ENCODE measurements around the gene TBC1D24.
A peak's percentile ranks its signal among the peaks of the same experiment; 100 is the strongest.
"Not testable (repeated sequence)": the region's sequence is repeated elsewhere in the genome, so short reads cannot be mapped to it uniquely, and the experiment has no call there.

The TBC1D24 gene

DNA sequence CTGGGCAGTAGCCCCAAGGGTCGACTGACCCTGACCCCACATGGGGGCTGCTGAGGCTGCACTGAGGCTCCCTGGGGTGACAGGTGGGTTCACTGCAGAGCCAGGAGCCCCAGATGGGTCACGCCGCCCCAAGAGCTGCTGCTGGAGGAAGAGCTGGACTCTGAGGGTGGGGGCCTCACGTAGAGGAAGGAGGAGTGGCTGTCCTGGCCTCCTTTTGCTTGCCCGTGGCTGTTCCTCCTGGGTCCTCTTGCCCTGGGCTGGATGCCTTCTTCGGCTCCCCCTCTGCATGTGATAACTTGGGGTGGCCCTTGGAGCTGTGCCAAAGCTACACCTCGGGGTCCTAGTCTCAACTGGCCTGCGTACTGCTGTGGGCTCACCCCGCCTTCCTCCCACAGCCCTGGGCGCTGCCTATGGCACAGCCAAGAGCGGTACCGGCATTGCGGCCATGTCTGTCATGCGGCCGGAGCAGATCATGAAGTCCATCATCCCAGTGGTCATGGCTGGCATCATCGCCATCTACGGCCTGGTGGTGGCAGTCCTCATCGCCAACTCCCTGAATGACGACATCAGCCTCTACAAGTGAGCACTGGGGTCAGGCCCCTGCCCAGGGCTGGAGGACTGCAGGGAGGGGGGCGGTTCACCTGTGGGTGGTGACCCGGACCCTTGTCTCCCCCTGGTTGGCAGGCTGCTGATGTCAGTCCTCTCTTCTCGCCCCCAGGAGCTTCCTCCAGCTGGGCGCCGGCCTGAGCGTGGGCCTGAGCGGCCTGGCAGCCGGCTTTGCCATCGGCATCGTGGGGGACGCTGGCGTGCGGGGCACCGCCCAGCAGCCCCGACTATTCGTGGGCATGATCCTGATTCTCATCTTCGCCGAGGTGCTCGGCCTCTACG, 44.1 kb downstream of the TBC1D24 start:
- DNase-seq, result no peak

DNA sequence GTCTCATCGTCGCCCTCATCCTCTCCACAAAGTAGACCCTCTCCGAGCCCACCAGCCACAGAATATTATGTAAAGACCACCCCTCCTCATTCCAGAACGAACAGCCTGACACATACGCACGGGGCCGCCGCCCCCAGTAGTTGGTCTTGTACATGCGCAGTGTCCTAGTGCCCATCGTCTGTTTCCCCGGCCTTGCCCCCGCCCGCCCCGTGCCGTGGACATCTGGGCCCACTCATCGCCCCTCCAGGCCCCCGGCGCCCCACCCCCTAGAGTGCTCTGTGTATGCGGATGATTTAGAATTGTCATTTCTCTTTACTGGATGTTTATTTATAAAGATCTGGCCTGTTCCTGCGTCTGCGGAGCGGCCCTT, 44.8 kb downstream of the TBC1D24 start:
- DNase-seq, result no peak

DNA sequence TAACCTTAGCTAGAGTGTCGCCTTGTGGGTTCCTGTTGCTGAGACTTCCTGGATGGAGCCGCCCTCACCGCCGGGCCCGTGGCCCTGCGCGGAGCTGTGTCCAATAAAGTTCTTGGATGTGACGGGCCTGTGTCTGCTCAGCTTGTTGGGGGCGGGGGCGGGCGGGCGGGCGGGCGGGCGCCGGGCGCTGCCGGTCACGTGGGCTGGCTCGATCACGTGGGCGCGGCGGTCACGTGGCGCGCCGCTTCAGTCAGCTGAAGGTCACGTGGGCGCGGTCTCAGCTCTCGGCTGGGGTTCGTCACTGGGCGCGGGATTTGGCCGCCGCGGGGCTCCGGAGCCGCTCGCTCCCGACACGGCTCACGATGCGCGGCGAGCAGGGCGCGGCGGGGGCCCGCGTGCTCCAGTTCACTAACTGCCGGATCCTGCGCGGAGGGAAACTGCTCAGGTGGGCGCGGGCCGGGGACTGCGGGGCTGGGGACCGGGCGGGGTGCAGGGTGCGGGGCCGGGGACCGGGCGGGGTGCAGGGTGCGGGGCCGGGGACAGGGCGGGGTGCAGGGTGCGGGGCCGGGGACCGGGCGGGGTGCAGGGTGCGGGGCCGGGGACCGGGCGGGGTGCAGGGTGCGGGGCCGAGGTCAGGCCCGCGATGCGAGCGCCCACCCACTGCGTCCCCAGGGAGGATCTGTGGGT, 45.3 kb downstream of the TBC1D24 start, which contains the start of gene AMDHD2:
AMDHD2 (plus strand) TSS at position 275 of the 687 bp plus-strand sequence; CDS start at position 363, 88 bp downstream.
- peak; percentile 90 for DNase-seq

DNA sequence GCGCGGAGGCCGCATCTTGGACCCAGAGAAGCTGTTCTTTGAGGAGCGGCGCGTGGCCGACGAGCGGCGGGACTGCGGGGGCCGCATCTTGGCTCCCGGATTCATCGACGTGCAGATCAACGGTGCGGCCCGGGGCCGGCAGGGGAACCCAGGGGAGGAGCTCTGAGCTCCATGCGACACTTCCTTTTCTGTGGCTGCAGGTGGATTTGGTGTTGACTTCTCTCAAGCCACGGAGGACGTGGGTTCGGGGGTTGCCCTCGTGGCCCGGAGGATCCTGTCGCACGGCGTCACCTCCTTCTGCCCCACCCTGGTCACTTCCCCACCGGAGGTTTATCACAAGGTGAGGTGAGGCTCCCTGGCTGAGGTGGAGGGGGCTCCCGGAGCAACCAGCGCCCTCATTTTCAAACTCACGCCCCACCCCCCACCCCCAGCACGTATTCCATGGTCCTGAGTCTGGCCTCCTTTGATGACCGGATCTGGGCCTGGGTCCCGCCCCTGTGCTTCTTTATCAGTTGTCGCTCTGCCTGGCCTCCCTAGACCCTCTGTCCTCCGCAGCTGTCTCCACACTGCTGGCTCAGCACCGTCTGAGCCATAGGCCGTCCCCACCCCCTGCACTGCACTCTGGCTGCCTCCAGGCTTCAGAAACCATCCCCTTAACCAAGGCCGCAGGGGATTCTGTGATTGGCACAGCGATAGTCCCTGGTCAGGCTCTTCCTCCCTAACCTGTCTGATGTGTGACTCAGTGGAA, 46.0 kb downstream of the TBC1D24 start:
- DNase-seq, result peak; percentile 44

DNA sequence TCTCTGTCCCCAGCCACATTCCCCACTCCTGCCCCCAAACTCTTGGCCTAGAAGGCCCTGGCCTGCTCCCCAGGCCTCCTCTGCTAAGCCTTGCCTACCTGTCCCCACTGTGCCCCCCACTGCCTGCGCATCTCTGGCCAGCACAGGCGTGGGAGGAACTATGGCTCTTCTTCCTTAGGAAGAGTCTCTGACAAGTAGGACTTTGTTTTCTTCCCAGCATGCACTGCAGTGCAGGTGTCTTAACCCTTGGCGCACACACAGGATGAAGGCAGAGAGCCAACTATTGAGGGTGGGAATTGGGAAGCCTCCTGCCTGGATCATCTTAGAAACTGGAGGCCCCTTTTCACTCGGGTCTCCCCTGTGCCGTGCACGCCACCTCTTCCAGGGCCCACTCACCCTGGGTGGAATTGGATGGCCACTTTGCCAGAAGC, 48.9 kb downstream of the TBC1D24 start:
- no peak for DNase-seq

DNA sequence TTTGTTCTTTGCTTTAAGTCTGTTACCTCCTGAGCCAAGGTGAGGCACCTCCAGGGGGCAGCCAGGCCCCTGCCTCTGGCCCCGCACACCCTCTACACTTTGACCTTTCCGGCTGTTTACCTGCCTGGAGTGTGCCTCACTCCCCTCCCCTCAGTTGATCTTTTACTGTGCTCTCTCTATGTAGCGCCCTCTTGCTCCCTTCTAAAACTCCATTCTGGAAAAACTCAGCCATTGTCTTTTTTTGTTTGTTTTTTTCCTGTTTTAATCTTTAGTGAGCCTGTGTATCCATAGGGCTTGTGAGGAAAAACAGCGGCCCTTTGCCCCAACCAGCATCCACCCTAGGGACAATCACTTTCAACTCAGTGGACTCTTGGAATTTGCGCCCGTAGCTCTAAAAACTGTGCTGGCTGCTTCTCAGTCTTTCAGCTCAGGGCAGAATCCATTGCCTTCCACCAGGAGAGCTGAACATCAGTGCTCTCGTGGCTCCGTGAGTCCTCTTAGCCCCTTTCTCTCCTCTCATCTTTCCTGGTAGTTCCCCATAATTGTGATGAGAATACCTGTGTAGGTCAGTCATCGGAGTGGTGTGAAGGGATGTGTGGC, 49.5 kb downstream of the TBC1D24 start:
- no peak for DNase-seq

DNA sequence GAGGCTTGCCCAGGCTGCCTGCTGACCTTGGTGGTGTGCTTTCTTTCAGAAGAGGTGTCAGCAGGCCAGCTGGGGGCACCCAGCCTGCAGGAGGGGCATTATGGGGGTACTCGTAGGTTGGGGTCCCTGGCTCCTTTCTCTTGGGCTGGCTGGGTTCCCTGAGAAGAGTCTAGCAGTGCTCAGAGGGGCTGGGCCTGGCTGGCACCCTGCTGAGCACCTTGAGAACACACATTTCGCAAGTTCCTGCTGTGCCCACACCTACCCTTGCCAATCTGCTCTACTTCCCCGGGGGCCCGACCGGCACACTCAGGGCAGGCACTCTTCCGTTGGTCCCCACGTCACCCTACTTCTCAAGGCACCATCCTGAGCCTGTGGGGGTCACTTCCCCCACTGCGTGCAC, 51.2 kb downstream of the TBC1D24 start:
- DNase-seq, result no peak

DNA sequence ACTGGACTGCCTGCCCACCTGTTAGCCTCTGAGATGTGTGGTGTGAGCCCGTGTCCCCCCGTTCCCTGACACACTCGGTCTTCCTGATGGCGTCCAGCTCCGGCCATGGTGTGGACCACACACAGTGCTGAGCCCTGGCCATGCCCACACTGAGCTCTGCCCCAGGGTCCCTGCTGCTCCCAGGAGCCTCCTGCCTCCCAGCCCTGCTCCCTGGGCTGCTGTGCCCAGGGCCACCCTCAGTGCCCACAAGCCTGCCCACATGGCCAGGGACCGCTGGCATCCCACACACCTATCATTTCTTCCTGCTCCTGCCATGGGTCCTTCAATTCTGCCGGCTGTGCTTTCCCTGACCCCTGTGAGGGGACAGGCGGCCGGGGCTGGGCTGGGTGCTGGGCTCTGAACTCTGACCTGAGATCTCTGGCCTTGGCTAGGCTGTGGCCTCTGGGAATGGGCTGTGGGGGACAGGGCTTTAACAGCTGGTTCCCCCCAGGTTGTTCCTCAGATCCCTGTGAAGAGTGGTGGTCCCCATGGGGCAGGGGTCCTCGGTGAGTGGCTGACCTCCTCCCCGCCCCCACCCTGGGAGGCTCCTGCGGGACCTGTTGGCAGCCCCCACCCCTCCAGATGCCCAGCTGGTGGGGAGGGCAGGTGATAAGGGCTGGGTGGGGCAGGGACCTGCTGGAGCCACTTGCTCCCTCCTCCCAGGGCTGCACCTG, 52.3 kb downstream of the TBC1D24 start:
- no peak for DNase-seq

DNA sequence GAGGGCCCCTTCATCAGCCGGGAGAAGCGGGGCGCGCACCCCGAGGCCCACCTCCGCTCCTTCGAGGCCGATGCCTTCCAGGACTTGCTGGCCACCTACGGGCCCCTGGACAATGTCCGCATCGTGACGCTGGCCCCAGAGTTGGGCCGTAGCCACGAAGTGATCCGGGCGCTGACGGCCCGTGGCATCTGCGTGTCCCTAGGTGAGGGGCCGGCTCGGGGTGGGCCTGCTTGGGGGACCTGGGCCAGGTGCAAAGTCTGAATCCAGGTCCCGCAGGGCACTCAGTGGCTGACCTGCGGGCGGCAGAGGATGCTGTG, 52.8 kb downstream of the TBC1D24 start:
- no peak for DNase-seq

DNA sequence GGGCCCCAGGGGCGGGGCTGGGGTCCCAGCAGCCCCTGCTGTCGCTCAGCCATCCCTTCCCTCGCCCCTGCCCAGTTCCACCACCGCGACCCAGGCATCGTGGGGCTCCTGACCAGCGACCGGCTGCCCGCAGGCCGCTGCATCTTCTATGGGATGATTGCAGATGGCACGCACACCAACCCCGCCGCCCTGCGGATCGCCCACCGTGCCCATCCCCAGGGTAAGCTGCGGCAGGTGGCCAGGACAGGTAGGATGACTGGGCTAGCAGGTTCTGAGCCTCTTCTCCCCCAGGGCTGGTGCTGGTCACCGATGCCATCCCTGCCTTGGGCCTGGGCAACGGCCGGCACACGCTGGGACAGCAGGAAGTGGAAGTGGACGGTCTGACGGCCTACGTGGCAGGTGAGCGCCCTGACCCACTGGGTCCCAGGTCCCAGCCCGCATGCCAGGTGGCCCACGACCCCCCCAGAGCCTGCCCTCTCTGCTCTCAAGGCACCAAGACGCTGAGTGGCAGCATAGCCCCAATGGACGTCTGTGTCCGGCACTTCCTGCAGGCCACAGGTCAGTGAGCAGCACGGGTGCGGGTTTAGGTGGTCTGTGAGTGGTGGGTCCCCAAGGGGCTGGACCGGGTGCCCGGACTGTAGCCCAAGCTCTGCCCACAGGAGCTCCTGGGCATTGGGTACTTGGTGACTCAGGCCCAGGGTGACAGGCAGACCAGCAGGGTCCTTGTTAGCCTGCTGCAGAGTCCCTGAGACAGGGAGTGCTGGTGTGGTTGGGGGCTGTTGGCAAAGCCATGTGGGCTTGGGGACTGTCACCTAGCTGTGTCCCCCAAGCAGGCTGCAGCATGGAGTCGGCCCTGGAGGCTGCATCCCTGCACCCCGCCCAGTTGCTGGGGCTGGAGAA, 53.5 kb downstream of the TBC1D24 start:
- DNase-seq, result no peak

DNA sequence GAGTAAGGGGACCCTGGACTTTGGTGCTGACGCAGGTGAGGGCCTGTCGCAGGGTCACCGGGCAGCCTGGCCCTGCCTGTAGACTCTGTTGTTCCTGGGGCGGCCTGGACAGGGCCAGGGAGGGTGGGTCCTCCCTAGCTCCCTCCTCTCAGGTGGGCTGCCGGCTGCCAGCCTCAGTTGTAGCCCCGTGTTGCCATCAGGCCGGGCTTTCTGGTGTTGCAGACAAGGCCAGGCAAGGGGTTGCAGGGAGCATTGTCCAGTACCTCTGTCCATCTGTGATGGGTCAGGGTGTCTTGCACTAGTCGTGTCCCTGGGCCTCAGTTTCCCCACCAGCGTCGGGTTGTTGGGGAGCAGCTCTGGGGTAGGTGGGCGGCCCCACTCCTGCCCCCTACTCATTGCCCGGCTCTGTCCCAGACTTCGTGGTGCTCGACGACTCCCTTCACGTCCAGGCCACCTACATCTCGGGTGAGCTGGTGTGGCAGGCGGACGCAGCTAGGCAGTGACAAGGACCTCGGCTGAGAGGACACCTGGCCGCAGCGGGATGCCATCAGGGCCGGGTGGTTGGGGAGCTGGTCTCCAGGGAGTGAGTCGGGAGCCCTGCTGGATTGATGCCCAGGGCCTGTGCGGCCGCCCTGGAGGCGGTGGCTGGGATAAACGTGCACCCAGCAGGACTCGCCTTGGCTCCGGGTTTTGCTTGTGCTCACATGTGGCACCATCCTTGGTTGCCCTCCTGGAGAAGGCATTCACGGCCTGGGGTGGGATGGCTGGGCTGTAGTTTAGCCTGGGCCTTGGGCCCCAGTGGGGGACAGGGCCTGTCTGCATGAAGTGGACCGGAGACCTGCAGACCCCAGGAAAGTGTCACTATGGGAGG, 54.4 kb downstream of the TBC1D24 start:
- DNase-seq, result no peak

DNA sequence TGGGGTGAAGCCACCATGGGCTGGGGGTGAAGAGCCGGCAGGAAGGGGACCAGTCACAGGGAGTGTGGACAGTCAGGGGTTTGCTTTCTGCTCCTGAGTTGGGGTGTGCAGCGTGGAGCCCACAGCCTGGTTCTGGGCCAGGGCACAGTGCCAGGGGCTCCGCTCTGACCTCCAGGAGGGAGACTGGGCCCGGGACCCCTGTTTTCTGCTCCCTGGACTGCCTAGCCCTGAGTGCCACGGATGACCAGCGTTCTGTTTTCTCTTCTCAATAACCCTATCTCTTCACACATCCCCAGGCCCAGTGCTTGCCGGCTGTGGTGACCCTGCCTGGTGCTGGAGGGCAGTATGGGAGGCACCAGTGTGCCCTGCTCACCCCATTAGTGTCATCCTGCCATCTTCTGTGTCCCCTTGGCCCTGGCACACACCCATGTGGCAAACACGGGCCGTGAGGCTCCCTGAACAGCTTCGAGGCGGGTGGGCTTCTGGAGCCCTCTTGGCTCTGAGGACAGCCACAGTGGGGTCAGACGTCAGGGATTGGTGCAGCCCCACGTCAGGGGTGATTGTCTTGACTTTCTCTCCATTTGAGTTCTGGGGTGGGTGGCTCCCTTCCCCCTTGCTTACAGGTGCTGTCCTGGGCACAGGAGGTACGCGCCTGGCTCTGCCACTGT, 55.2 kb downstream of the TBC1D24 start:
- no peak for DNase-seq

DNA sequence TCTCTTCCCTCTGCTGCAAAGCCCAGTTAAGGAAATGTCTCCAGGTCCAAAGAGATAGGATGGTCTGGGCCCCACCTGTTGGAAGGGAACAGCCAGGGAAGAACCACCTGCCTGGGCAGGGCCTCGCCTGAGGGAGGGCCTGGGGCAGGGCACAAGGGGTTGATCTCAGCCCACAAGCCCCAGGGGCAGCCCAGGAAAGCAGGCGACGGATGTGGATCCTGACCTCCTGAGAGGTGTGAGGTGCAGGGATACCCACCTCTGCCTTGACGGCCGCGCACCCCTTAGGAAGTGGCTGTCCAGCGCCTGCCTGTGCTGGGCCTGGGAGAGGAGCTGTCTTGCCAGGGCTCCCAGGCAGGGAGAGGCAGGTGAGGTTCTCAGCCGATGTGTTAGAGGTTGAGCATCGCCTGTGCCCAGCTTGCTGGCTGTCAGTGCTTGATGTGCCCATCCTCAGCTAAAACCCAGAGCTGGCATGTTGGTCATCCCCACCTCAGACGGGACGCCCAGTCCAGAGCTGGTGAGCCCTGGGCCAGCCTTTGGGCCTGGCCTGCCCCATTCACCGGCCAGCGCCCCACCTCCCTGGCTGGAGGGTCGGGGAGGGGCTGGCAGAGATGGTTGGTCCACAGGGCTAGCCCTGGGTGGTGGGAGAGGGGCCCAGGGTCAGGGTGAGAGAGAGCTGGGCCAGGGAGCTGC, 55.8 kb downstream of the TBC1D24 start:
- no peak for DNase-seq

DNA sequence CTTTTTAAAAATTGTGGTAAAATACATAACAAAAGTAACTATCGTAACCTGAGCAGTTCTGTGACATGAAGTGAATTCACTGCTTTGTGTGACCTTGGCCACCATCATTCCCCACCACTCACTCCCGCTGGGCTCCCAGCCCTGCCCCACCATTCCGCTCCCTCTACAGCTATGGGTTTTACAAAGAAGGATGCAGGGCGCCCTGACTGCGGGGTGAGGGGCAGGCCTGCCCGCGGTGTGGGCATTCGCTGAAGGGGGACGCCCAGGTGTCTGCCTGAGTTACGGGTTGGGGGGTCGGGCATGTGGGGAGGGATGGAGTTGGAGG, 56.4 kb downstream of the TBC1D24 start, which contains the start of gene CEMP1:
CEMP1 (minus strand) TSS at position 38 of the 325 bp plus-strand sequence. CDS start 335 bp downstream, outside the sequence.
- DNase-seq, result no peak

DNA sequence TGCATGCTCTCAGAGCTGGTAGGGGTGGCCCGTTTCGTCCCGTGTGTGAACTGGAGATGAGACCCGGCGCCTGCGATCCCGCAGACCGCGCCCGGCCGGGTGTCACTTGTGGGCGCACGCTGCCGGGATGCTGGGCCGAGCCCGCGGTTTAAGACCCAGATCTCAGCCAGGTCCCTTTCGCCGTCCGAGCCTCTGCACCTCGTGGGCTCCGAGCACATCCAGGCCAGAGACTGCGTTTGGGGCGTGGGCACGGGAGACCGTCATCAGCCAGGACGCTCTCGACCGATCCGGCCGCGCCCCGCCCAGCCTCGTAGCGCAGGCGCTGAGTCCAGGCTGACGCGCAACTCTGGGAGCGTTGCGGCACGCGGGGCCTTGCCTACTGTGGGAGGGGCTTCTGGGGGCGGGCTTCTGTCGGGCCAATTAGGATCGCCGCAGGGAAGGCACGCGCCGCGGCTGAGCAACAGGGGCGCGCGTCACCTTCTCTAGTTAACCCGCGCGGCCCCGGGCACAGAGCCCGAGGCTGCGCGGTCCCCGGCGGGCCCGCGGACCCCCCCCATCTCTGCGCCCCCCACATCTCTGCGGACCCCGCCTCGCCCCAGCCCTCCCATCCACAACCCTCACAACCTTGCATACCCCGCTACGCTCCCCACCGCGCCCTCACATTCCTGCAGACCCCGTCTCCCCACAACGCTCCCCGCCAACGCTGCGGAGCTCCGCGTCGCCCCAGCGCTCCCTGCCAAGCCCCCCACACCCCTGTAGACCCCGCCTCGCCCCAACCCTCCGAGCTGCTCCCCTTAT, 57.0 kb downstream of the TBC1D24 start:
- peak; percentile 97 for DNase-seq

DNA sequence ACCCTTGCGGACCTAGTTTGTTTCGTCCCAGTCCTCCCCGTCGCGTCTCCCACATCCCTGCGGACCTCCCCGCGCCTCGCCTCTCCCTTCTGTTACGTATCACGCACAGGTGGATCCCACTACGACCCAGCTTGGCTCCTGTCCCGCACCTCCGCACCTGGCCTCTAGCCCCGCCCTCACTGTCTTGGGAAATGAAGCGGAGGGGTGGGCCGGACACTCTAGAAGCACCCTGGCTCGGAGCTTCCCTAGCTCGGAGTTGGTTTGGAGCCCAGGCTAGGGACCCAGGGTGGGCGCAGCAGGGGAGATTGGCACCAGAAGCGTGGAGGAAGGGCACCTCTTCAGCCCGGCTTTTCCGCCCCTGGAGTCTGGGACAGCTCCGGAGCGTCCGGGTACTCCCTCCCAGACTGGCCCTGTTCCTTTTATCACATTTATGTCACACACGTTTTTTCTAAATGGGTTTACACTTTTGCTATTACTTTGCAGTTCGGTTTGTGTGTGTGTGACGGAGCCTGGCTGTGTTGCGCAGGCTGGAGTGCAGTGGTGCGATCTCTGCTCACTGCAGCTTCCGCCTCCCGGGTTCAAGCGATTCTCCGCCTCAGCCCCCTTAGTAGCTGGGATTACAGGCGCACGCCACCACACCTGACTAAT, 57.7 kb downstream of the TBC1D24 start:
- no peak for DNase-seq

DNA sequence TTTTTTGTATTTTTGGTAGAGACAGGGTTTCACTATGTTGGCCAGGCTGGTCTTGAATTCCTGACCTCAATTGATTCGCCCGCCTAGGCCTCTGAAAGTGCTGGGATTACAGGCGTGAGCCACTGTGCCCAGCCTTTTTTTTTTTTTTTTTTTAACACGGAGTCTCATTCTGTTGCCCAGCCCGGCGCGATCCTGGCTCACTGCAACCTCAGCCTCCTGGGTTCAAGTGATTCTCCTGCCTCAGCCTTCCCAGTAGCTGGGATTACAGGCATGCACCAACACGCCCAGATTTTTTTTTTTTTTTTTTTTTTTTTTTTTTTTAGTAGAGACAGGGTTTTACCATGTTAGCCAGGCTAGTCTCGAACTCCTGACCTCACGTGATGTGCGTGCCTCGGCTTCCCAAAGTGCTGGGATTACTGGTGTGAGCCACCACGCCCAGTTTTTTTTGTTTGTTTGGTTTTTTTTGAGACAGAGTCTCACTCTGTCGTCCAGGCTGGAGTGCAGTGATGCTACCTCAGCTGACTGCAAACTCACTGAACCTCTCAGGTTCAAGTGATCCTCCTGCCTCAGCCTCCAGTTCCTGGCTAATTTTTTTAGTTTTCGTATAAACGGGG, 58.3 kb downstream of the TBC1D24 start:
- not testable (repeated sequence) for DNase-seq

Measured in T1000 (cell line).